Endodermal cell (in vitro differentiated cells): Measurements from ENCODE around the gene ATP11B. TPM values are rescaled to one million over a fixed set of nuclear protein-coding genes. Genes with fewer than 3 reads are reported as not detected.

Experiments
- DNase-seq: peaks from one replicate; pipeline ENCODE4 v3.0.0-alpha.2; 2017
- H3K27ac ChIP-seq: 2 replicates; pipeline ENCODE4 v1.5.1; 2013; ENCODE audit warnings: mild to moderate bottlenecking, low read depth, low read length, moderate library complexity
- H3K27me3 ChIP-seq: 2 replicates; pipeline ENCODE4 v1.6.1; 2013; ENCODE audit warnings: mild to moderate bottlenecking, low read length, moderate library complexity; ENCODE audit not compliant: insufficient read depth, control insufficient read depth, poor library complexity, severe bottlenecking
- H3K36me3 ChIP-seq: 2 replicates; pipeline ENCODE4 v1.7.0; 2013; ENCODE audit warnings: mild to moderate bottlenecking, low read length, moderate library complexity; ENCODE audit not compliant: control insufficient read depth, insufficient read depth
- H3K4me1 ChIP-seq: one replicate; pipeline ENCODE4 v1.7.0; 2013; ENCODE audit warnings: low read length; ENCODE audit not compliant: control insufficient read depth, insufficient read depth
- H3K4me3 ChIP-seq: 2 replicates; pipeline ENCODE4 v1.5.1; 2013; ENCODE audit warnings: mild to moderate bottlenecking, low read length, moderate library complexity
- H3K9ac ChIP-seq: 2 replicates; pipeline ENCODE4 v1.6.1; 2013; ENCODE audit warnings: mild to moderate bottlenecking, low read length, moderate library complexity; ENCODE audit not compliant: poor library complexity, severe bottlenecking; ENCODE audit errors: extremely low read depth
- H3K9me3 ChIP-seq: 2 replicates; pipeline ENCODE4 v1.6.1; 2013; ENCODE audit warnings: mild to moderate bottlenecking, low read length, moderate library complexity; ENCODE audit not compliant: control insufficient read depth
- H3K27ac Mint-ChIP-seq: 2 replicates; pipeline ENCODE4 v1.8.0; 2020; ENCODE audit warnings: mixed read lengths
- H3K27me3 Mint-ChIP-seq: 2 replicates; pipeline ENCODE4 v1.8.0; 2021; ENCODE audit warnings: mild to moderate bottlenecking, mixed read lengths; ENCODE audit not compliant: insufficient read depth
- H3K36me3 Mint-ChIP-seq: 2 replicates; pipeline ENCODE4 v1.8.0; 2020; ENCODE audit warnings: low read depth, mixed read lengths
- H3K4me1 Mint-ChIP-seq: 2 replicates; pipeline ENCODE4 v1.8.0; 2020; ENCODE audit warnings: mixed read lengths
- H3K4me3 Mint-ChIP-seq: 2 replicates; pipeline ENCODE4 v1.8.0; 2020; ENCODE audit warnings: mild to moderate bottlenecking, moderate library complexity, mixed read lengths
- H3K9me3 Mint-ChIP-seq: 2 replicates; pipeline ENCODE4 v1.8.0; 2020; ENCODE audit warnings: mild to moderate bottlenecking, mixed read lengths
- CTCF ChIP-seq: fragments of 200-600 bp; sonication (generic); conservative IDR thresholded peaks from 2 replicates; pipeline ENCODE4 v1.5.0; 2021; ENCODE audit warnings: antibody characterized with exemption, mild to moderate bottlenecking
- WGBS, 2 experiments: methylation state at CpG; one replicate each; pipeline versions ENCODE4 v1.1.5 to v1.1.7; 2013; ENCODE audit warnings: missing lambda C conversion rate in 2 of 2, mixed read lengths in 1 of 2; ENCODE audit not compliant: insufficient coverage in 1 of 2, insufficient read length in 1 of 2; 5-methylcytosine and 5-hydroxymethylcytosine counted together
- total RNA-seq, 2 donors: library from RNA; stranded (reverse); fragmentation: NEBNext Ultra II Directional in 1 of 2; extraction: Animal tissue kit (Norgen Biotek cat#: 25700) in 1 of 2; gene quantifications; 2 replicates in 1 of 2; 3 replicates in 1 of 2; pipeline ENCODE4 v1.2.1, GENCODE V29; 2021

ATP11B gene
- total RNA-seq, 2 donors from 2014 or later: 23.6 to 27.8 TPM

DNA sequence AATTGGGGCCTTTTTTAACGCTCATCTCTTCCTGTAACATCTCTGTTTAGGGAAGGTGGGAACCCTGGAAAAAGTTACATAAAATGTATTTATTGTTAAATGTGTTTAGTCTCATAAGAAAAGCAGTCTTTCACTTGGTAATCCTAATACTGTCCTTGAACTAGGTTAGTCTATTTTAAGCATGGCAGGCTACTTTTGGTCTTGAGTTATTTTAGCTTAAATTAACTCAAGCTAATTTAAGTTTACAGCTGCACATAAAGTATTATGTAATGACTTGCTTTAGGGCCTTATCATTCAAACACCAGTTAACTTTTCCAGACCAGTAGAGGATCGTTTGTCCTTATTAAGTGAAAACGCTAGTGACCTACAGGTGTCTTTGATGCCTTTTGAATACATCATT is 123.8 kb downstream of the ATP11B start:
- Mint-ChIP-seq H3K27me3 (no peaks in the 10 kb centered on the region), H3K36me3 (no peaks in the 10 kb centered on the region), H3K9me3 (no peaks in the 10 kb centered on the region), H3K27ac (no peak overlapping the region), H3K4me3 (no peak overlapping the region), H3K4me1 (peaks cover 12% of the 10 kb centered on the region)
- WGBS, 2 experiments: 88 to 100% methylated on average over 2 to 3 of the region's 3 CpGs
- Histone ChIP-seq H3K36me3 (peaks cover 8% of the 10 kb centered on the region), H3K27ac (no peak overlapping the region), H3K9me3 (no peaks in the 10 kb centered on the region), H3K27me3 (no peaks in the 10 kb centered on the region), H3K4me1 (peaks cover 9% of the 10 kb centered on the region), H3K9ac (no peak overlapping the region), H3K4me3 (no peak overlapping the region)
- no peak for DNase-seq
- TF ChIP-seq CTCF: no peak

GRCh38 chr3:182919866-182920357 is 126.6 kb downstream of the ATP11B start:
- DNase-seq: no peak
- H3K36me3 Mint-ChIP-seq: peaks cover 9% of the 10 kb centered on the region
- H3K27ac Mint-ChIP-seq: no peak overlapping the region
- Histone ChIP-seq H3K27me3 (no peaks in the 10 kb centered on the region), H3K4me1 (peaks cover 9% of the 10 kb centered on the region), H3K9me3 (no peaks in the 10 kb centered on the region), H3K27ac (no peak overlapping the region), H3K36me3 (peaks cover 5% of the 10 kb centered on the region), H3K9ac (no peak overlapping the region), H3K4me3 (no peak overlapping the region)
- no peaks in the 10 kb centered on the region for H3K27me3 Mint-ChIP-seq
- WGBS, 2 experiments: 87 to 100% methylated on average over 2 to 5 of the region's 5 CpGs
- no peak for TF ChIP-seq CTCF
- peaks cover 7% of the 10 kb centered on the region for H3K4me1 Mint-ChIP-seq
- H3K4me3 Mint-ChIP-seq: no peak overlapping the region
- no peaks in the 10 kb centered on the region for H3K9me3 Mint-ChIP-seq

- peak; percentile 76 for DNase-seq
- Histone ChIP-seq H3K27me3 (no peaks in the 10 kb centered on the region), H3K36me3 (no peaks in the 10 kb centered on the region), H3K27ac (no peak overlapping the region), H3K4me1 (peaks cover 9% of the 10 kb centered on the region), H3K9me3 (no peaks in the 10 kb centered on the region), H3K4me3 (no peak overlapping the region), H3K9ac (no peak overlapping the region)
- H3K27ac Mint-ChIP-seq: peak overlapping the region; percentile 77
- TF ChIP-seq CTCF: no peak
- H3K4me3 Mint-ChIP-seq: no peak overlapping the region
- 68 to 70% methylated on average over 3 to 9 of the region's 9 CpGs for WGBS, 2 experiments
- no peaks in the 10 kb centered on the region for H3K27me3 Mint-ChIP-seq
- peaks cover 7% of the 10 kb centered on the region for H3K4me1 Mint-ChIP-seq
- no peaks in the 10 kb centered on the region for H3K9me3 Mint-ChIP-seq
- peaks cover 10% of the 10 kb centered on the region for H3K36me3 Mint-ChIP-seq
These were observed 127.3 kb downstream of the ATP11B start for GRCh38 chr3:182920515-182921084.
